Endodermal cell (in vitro differentiated cells): Measurements from ENCODE around the gene GP2. TPM values are rescaled to one million over a fixed set of nuclear protein-coding genes. Genes with fewer than 3 reads are reported as not detected.
"Not testable (repeated sequence)": the region's sequence is repeated elsewhere in the genome, so short reads cannot be mapped to it uniquely, and the experiment has no call there.

ENCODE experiments used
- DNase-seq: peaks from one replicate; pipeline ENCODE4 v3.0.0-alpha.2; 2017
- H3K27ac ChIP-seq: 2 replicates; pipeline ENCODE4 v1.5.1; 2013; ENCODE audit warnings: mild to moderate bottlenecking, low read depth, low read length, moderate library complexity
- H3K27me3 ChIP-seq: 2 replicates; pipeline ENCODE4 v1.6.1; 2013; ENCODE audit warnings: mild to moderate bottlenecking, low read length, moderate library complexity; ENCODE audit not compliant: insufficient read depth, control insufficient read depth, poor library complexity, severe bottlenecking
- H3K36me3 ChIP-seq: 2 replicates; pipeline ENCODE4 v1.7.0; 2013; ENCODE audit warnings: mild to moderate bottlenecking, low read length, moderate library complexity; ENCODE audit not compliant: control insufficient read depth, insufficient read depth
- H3K4me1 ChIP-seq: one replicate; pipeline ENCODE4 v1.7.0; 2013; ENCODE audit warnings: low read length; ENCODE audit not compliant: control insufficient read depth, insufficient read depth
- H3K4me3 ChIP-seq: 2 replicates; pipeline ENCODE4 v1.5.1; 2013; ENCODE audit warnings: mild to moderate bottlenecking, low read length, moderate library complexity
- H3K9ac ChIP-seq: 2 replicates; pipeline ENCODE4 v1.6.1; 2013; ENCODE audit warnings: mild to moderate bottlenecking, low read length, moderate library complexity; ENCODE audit not compliant: poor library complexity, severe bottlenecking; ENCODE audit errors: extremely low read depth
- H3K9me3 ChIP-seq: 2 replicates; pipeline ENCODE4 v1.6.1; 2013; ENCODE audit warnings: mild to moderate bottlenecking, low read length, moderate library complexity; ENCODE audit not compliant: control insufficient read depth
- H3K27ac Mint-ChIP-seq: 2 replicates; pipeline ENCODE4 v1.8.0; 2020; ENCODE audit warnings: mixed read lengths
- H3K27me3 Mint-ChIP-seq: 2 replicates; pipeline ENCODE4 v1.8.0; 2021; ENCODE audit warnings: mild to moderate bottlenecking, mixed read lengths; ENCODE audit not compliant: insufficient read depth
- H3K36me3 Mint-ChIP-seq: 2 replicates; pipeline ENCODE4 v1.8.0; 2020; ENCODE audit warnings: low read depth, mixed read lengths
- H3K4me1 Mint-ChIP-seq: 2 replicates; pipeline ENCODE4 v1.8.0; 2020; ENCODE audit warnings: mixed read lengths
- H3K4me3 Mint-ChIP-seq: 2 replicates; pipeline ENCODE4 v1.8.0; 2020; ENCODE audit warnings: mild to moderate bottlenecking, moderate library complexity, mixed read lengths
- H3K9me3 Mint-ChIP-seq: 2 replicates; pipeline ENCODE4 v1.8.0; 2020; ENCODE audit warnings: mild to moderate bottlenecking, mixed read lengths
- CTCF ChIP-seq: fragments of 200-600 bp; sonication (generic); conservative IDR thresholded peaks from 2 replicates; pipeline ENCODE4 v1.5.0; 2021; ENCODE audit warnings: antibody characterized with exemption, mild to moderate bottlenecking
- WGBS, 2 experiments: methylation state at CpG; one replicate each; pipeline versions ENCODE4 v1.1.5 to v1.1.7; 2013; ENCODE audit warnings: missing lambda C conversion rate in 2 of 2, mixed read lengths in 1 of 2; ENCODE audit not compliant: insufficient coverage in 1 of 2, insufficient read length in 1 of 2; 5-methylcytosine and 5-hydroxymethylcytosine counted together
- total RNA-seq, 2 donors: library from RNA; stranded (reverse); fragmentation: NEBNext Ultra II Directional in 1 of 2; extraction: Animal tissue kit (Norgen Biotek cat#: 25700) in 1 of 2; gene quantifications; 2 replicates in 1 of 2; 3 replicates in 1 of 2; pipeline ENCODE4 v1.2.1, GENCODE V29; 2021

GP2 gene
- total RNA-seq, 2 donors from 2014 or later: not detected

- no peak overlapping the region for H3K27ac ChIP-seq
- Mint-ChIP-seq H3K4me3 (no peak overlapping the region), H3K27ac (no peak overlapping the region), H3K9me3 (no peaks in the 10 kb centered on the region), H3K36me3 (no peaks in the 10 kb centered on the region), H3K27me3 (peaks cover 23% of the 10 kb centered on the region), H3K4me1 (peaks cover 17% of the 10 kb centered on the region)
- no peak overlapping the region for H3K4me3 ChIP-seq
- peaks cover 9% of the 10 kb centered on the region for H3K4me1 ChIP-seq
- no peaks in the 10 kb centered on the region for H3K27me3 ChIP-seq
- H3K36me3 ChIP-seq: no peaks in the 10 kb centered on the region
- 75 to 90% methylated on average over 1 of the region's 1 CpG for WGBS, 2 experiments
- H3K9me3 ChIP-seq: no peaks in the 10 kb centered on the region
- no peak overlapping the region for H3K9ac ChIP-seq
- DNase-seq: no peak
- TF ChIP-seq CTCF: no peak
These were observed 5.6 kb downstream of the GP2 start for GRCh38 chr16:20321671-20322070.

DNA sequence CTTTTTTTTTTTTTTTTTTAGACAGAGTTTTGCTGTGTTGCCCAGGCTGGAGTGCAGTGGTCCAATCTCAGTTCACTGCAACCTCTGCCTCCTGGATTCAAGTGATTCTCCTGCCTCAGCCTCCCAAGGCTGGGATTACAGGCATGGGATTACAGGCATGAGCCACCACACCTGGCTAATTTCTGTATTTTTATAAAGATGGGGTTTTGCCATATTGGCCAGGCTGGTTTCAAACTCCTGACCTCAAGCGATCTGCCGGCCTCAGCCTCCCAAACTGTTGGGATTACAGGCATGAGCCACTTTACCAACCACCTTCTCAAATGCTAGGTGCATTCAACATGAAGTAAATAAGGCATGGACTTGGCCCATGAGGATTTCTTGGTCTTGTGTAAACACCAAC lies 6.3 kb downstream of the GP2 start:
- Mint-ChIP-seq H3K27me3 (peaks cover 24% of the 10 kb centered on the region), H3K4me1 (peaks cover 11% of the 10 kb centered on the region)
- H3K27ac ChIP-seq, H3K9me3 Mint-ChIP-seq, H3K4me3 ChIP-seq, H3K27ac Mint-ChIP-seq, H3K27me3 ChIP-seq, H3K9ac ChIP-seq, H3K4me3 Mint-ChIP-seq, H3K4me1 ChIP-seq, H3K36me3 ChIP-seq, H3K36me3 Mint-ChIP-seq, DNase-seq, H3K9me3 ChIP-seq: not testable (repeated sequence)
- 86 to 93% methylated on average over 2 of the region's 2 CpGs for WGBS, 2 experiments

GRCh38 chr16:20320592-20320991 lies 6.7 kb downstream of the GP2 start:
- no peak for DNase-seq
- Histone ChIP-seq H3K9me3 (no peaks in the 10 kb centered on the region), H3K4me3 (no peak overlapping the region), H3K36me3 (no peaks in the 10 kb centered on the region), H3K9ac (no peak overlapping the region), H3K4me1 (peaks cover 5% of the 10 kb centered on the region), H3K27ac (no peak overlapping the region), H3K27me3 (no peaks in the 10 kb centered on the region)
- no peak overlapping the region for H3K4me3 Mint-ChIP-seq
- H3K4me1 Mint-ChIP-seq: peaks cover 6% of the 10 kb centered on the region
- H3K27ac Mint-ChIP-seq: no peak overlapping the region
- no peaks in the 10 kb centered on the region for H3K9me3 Mint-ChIP-seq
- peaks cover 24% of the 10 kb centered on the region for H3K27me3 Mint-ChIP-seq
- no peaks in the 10 kb centered on the region for H3K36me3 Mint-ChIP-seq
- TF ChIP-seq CTCF: no peak

- Histone ChIP-seq H3K9me3 (no peaks in the 10 kb centered on the region), H3K9ac (no peak overlapping the region), H3K36me3 (no peaks in the 10 kb centered on the region), H3K4me3 (no peak overlapping the region), H3K27ac (no peak overlapping the region), H3K27me3 (no peaks in the 10 kb centered on the region), H3K4me1 (peaks cover 1% of the 10 kb centered on the region)
- Mint-ChIP-seq H3K4me1 (peaks cover 2% of the 10 kb centered on the region), H3K27ac (no peak overlapping the region), H3K9me3 (no peaks in the 10 kb centered on the region), H3K27me3 (peaks cover 24% of the 10 kb centered on the region), H3K4me3 (no peak overlapping the region), H3K36me3 (no peaks in the 10 kb centered on the region)
- 87% methylated on average over 2 of the region's 2 CpGs; no CpG with 5 or more reads in 1 of the 2 experiments for WGBS, 2 experiments
- TF ChIP-seq CTCF: no peak
- DNase-seq: no peak
These were observed 7.1 kb downstream of the GP2 start for GRCh38 chr16:20320178-20320577.
